Panc1 (cell line): ENCODE data around the gene HOXA10. TPM values are rescaled to one million over a fixed set of nuclear protein-coding genes. Genes with fewer than 3 reads are reported as not detected.

ENCODE experiments used
- ATAC-seq: fragments of 200-7000 bp; cut with Tn5 transposase; 2 replicates; pipeline ENCODE4 v1.9.1; 2020; ENCODE audit warnings: mild to moderate bottlenecking, moderate library complexity
- BruUV-seq: library from RNA; stranded (reverse); fragments of 400-500 nt; replicated peaks from 2 replicates; lab custom pipeline; 2021; lab: Mats Ljungman, UMichigan
- CTCF ChIA-PET: fragments of 300-600 bp; sonication (Branson Sonifier 250); formaldehyde crosslinking; loops from one replicate; lab custom pipeline; 2022; ENCODE audit warnings: antibody characterized with exemption; lab: Charles Lee
- POLR2A ChIA-PET: fragments of 300-600 bp; sonication (Branson Sonifier 250); formaldehyde crosslinking; loops from one replicate; lab custom pipeline; 2022; ENCODE audit warnings: antibody characterized with exemption; lab: Charles Lee
- DNase-seq: peaks from one replicate; pipeline ENCODE4 v3.0.0-alpha.2; 2010; ENCODE audit warnings: low read depth, low spot score
- H3K27ac ChIP-seq: 2 replicates; pipeline ENCODE4 v1.5.1; 2011; ENCODE audit warnings: mild to moderate bottlenecking, low read length, inconsistent platforms
- H3K27me3 ChIP-seq: fragments of 200-500 bp; sonication (Bioruptor generic); 2 replicates; pipeline ENCODE4 v1.6.0; 2014; ENCODE audit warnings: low read length, inconsistent platforms; ENCODE audit not compliant: control insufficient read depth, insufficient read depth
- H3K36me3 ChIP-seq: fragments of 200-500 bp; sonication (Bioruptor generic); 2 replicates; pipeline ENCODE4 v1.5.1; 2014; ENCODE audit warnings: inconsistent platforms, mild to moderate bottlenecking, low read length, moderate library complexity; ENCODE audit not compliant: control insufficient read depth, insufficient read depth
- H3K4me1 ChIP-seq: 2 replicates; pipeline ENCODE4 v1.5.1; 2011; ENCODE audit warnings: inconsistent platforms, mild to moderate bottlenecking, low read length, moderate library complexity; ENCODE audit not compliant: control insufficient read depth, insufficient read depth
- H3K4me3 ChIP-seq, 2 experiments: 2 replicates each; pipeline ENCODE4 v1.5.1; 2011 to 2012; ENCODE audit warnings: low read depth in 2 of 2, low read length in 2 of 2, mild to moderate bottlenecking in 2 of 2, inconsistent platforms in 1 of 2, moderate library complexity in 1 of 2
- H3K9me3 ChIP-seq: fragments of 200-500 bp; sonication (Bioruptor generic); 2 replicates; pipeline ENCODE4 v1.5.1; 2014; ENCODE audit warnings: low read depth, mild to moderate bottlenecking, inconsistent platforms, low read length, moderate library complexity; ENCODE audit not compliant: control insufficient read depth, insufficient read depth
- CTCF ChIP-seq: fragments of 450-650 bp; IDR thresholded peaks from 2 replicates; pipeline ENCODE4 v1.5.1; 2017; ENCODE audit warnings: mild to moderate bottlenecking
- POLR2AphosphoS5 ChIP-seq: IDR thresholded peaks from 2 replicates; pipeline ENCODE4 v1.6.1; 2012; ENCODE audit warnings: mild to moderate bottlenecking, low read depth, low read length, moderate library complexity
- REST ChIP-seq, 2 experiments: IDR thresholded peaks; 2 replicates each; pipeline ENCODE4 v1.6.1; 2011 to 2012; ENCODE audit warnings: low read depth in 2 of 2, control low read depth in 1 of 2, low read length in 1 of 2, mild to moderate bottlenecking in 1 of 2, moderate library complexity in 1 of 2; ENCODE audit not compliant: insufficient read depth in 1 of 2
- SIN3A ChIP-seq: IDR thresholded peaks from 2 replicates; pipeline ENCODE4 v1.6.1; 2012; ENCODE audit warnings: low read depth, mild to moderate bottlenecking, low read length, moderate library complexity, borderline replicate concordance; ENCODE audit not compliant: insufficient read depth
- TCF7L2 ChIP-seq: IDR thresholded peaks from 2 replicates; pipeline ENCODE4 v1.6.1; 2011; ENCODE audit warnings: mild to moderate bottlenecking, low read depth, low read length, inconsistent platforms
- in situ Hi-C: cut with HindIII; loops from 2 replicates; pipeline ENCODE4 v1.10.0; 2016; ENCODE audit warnings: low sequenced_read_pairs, low pct_unique_long_range_greater_than_20kb
- intact Hi-C: fragments of 100-400 bp; cut with micrococcal nuclease; formaldehyde crosslinking; loops from one replicate; pipeline ENCODE4 v1.10.0; 2022; ENCODE audit not compliant: unreplicated experiment
- total RNA-seq: library from RNA; stranded (reverse); gene quantifications from one replicate; pipeline ENCODE4 v1.2.1, GENCODE V29; 2021; ENCODE audit not compliant: unreplicated experiment

Gene HOXA10
- total RNA-seq, 1 experiment from 2014 or later = 0.41 TPM

- peak; percentile 25; the same call in 1 of the 2 replicates for ATAC-seq
- H3K4me1 ChIP-seq = peaks cover 11% of the 10 kb centered on the region
- no peak overlapping the region for H3K4me3 ChIP-seq
- H3K27ac ChIP-seq = no peak overlapping the region
- TF ChIP-seq REST (IDR thresholded peaks at IDR 0.05; ENCODE audit: insufficient read depth in 1 of 2, low read depth in 2 of 2, low read length in 1 of 2) = no peak
- no peak for TF ChIP-seq CTCF
- no peak for TF ChIP-seq POLR2AphosphoS5
- no peak for TF ChIP-seq TCF7L2
- no peak for TF ChIP-seq SIN3A
- CTCF ChIA-PET = no interaction called here
- BruUV-seq = no TSS peak
- no peaks in the 10 kb centered on the region for H3K27me3 ChIP-seq
- no peak for DNase-seq
- no peaks in the 10 kb centered on the region for H3K9me3 ChIP-seq
- intact Hi-C loops = no loop called here
- H3K36me3 ChIP-seq = no peaks in the 10 kb centered on the region
- POLR2A ChIA-PET = no interaction called here
- in situ Hi-C loops = no loop called here
Observed at GRCh38 chr7:27185854-27186667, 11.9 kb upstream of the HOXA10 start.

- H3K27ac ChIP-seq = peak within 1 kb of the TSS; percentile 71
- TF ChIP-seq POLR2AphosphoS5 (no peak), SIN3A (no peak), TCF7L2 (no peak), CTCF (no peak), REST (IDR thresholded peaks at IDR 0.05; ENCODE audit: insufficient read depth in 1 of 2, low read depth in 2 of 2, low read length in 1 of 2) (no peak)
- no peaks in the 10 kb centered on the region for H3K27me3 ChIP-seq
- no peaks in the 10 kb centered on the region for H3K9me3 ChIP-seq
- no peak for DNase-seq
- no peaks in the 10 kb centered on the region for H3K36me3 ChIP-seq
- H3K4me3 ChIP-seq = peak within 1 kb of the TSS; percentile 53 to 88
- no peak for ATAC-seq
- ChIA-PET CTCF (no interaction called here), POLR2A (interaction anchor here (0.6 kb wide), 1 partner anchor 1177 kb away, joined by 5 read pairs; no protein-coding TSS in a partner anchor)
- in situ Hi-C loops (no loop called here), intact Hi-C loops (no loop called here)
- peaks cover 14% of the 10 kb centered on the region for H3K4me1 ChIP-seq
- no TSS peak for BruUV-seq
Observed at GRCh38 chr7:27185013-27185853, 11.1 kb upstream of the HOXA10 start, which contains the start of gene HOXA11. TSS of gene HOXA11 (minus strand) at chr7:27185232. CDS start at chr7:27185144, 88 bp downstream.
